H1 (cell line): Measurements from ENCODE around the gene XRCC6. TPM values are rescaled to one million over a fixed set of nuclear protein-coding genes. Genes with fewer than 3 reads are reported as not detected.

ENCODE experiments used
- CTCF ChIA-PET: fragments of 300-600 bp; sonication (Branson Sonifier 250); formaldehyde crosslinking; loops from one replicate; lab custom pipeline; 2021; ENCODE audit not compliant: partially characterized antibody; lab: Charles Lee
- POLR2A ChIA-PET: fragments of 300-600 bp; sonication (Branson Sonifier 250); formaldehyde crosslinking; loops from one replicate; lab custom pipeline; 2021; ENCODE audit warnings: inconsistent platforms; ENCODE audit not compliant: partially characterized antibody; lab: Charles Lee
- DNase-seq, 2 experiments: peaks; one replicate each; pipeline versions ENCODE4 v3.0.0 to v3.0.0-alpha.2; 2010 to 2022; ENCODE audit warnings: low spot score in 2 of 2, low read depth in 1 of 2, mixed read lengths in 1 of 2
- FAIRE-seq: peaks from 2 replicates; lab custom pipeline; 2011; peaks lifted over from hg19 to GRCh38; lab: Jason Lieb, UNC
- H2AFZ ChIP-seq: 2 replicates; pipeline ENCODE4 v1.8.1; 2012; ENCODE audit warnings: low read length, inconsistent platforms
- H2AK5ac ChIP-seq: 2 replicates; pipeline ENCODE4 v1.6.1; 2013; ENCODE audit warnings: low read depth, low read length
- H2BK120ac ChIP-seq: replicated peaks from 2 replicates; pipeline ENCODE3; 2013; ENCODE audit warnings: low read depth, low read length, inconsistent platforms
- H2BK12ac ChIP-seq: 2 replicates; pipeline ENCODE4 v1.6.1; 2013; ENCODE audit warnings: low read depth, low read length
- H2BK15ac ChIP-seq: 2 replicates; pipeline ENCODE4 v1.6.1; 2013; ENCODE audit warnings: low read length
- H2BK20ac ChIP-seq: 2 replicates; pipeline ENCODE4 v1.6.1; 2013; ENCODE audit warnings: low read length
- H2BK5ac ChIP-seq: 2 replicates; pipeline ENCODE4 v1.6.1; 2013; ENCODE audit warnings: low read depth, low read length
- H3K14ac ChIP-seq: 2 replicates; pipeline ENCODE4 v1.6.1; 2013; ENCODE audit warnings: inconsistent platforms; ENCODE audit not compliant: insufficient read length
- H3K18ac ChIP-seq: 2 replicates; pipeline ENCODE4 v1.6.1; 2013; ENCODE audit warnings: low read length; ENCODE audit errors: extremely low read depth
- H3K23ac ChIP-seq: 2 replicates; pipeline ENCODE4 v1.6.1; 2013; ENCODE audit warnings: inconsistent platforms; ENCODE audit not compliant: insufficient read length
- H3K23me2 ChIP-seq: 2 replicates; pipeline ENCODE4 v1.6.1; 2013; ENCODE audit warnings: low read depth, low read length
- H3K27ac ChIP-seq: 2 replicates; pipeline ENCODE4 v1.6.1; 2011; ENCODE audit warnings: low read depth, low read length, inconsistent platforms
- H3K27me3 ChIP-seq, 4 experiments: replicated peaks in 1 of 4; 1 replicate in 1 of 4; 2 replicates in 3 of 4; pipeline versions ENCODE4 v1.6.1 to v1.8.1; 2011 to 2013; ENCODE audit warnings: low read length in 3 of 4, mild to moderate bottlenecking in 3 of 4, inconsistent platforms in 2 of 4, mixed read lengths in 2 of 4, moderate library complexity in 1 of 4; ENCODE audit not compliant: control insufficient read depth in 3 of 4, insufficient read depth in 3 of 4; ENCODE audit errors: extremely low read depth in 1 of 4
- H3K36me3 ChIP-seq, 4 experiments: 2 replicates each; pipeline versions ENCODE4 v1.6.1 to v1.8.1; 2011 to 2013; ENCODE audit warnings: mild to moderate bottlenecking in 4 of 4, low read length in 3 of 4, moderate library complexity in 2 of 4, control low read depth in 1 of 4, inconsistent platforms in 1 of 4; ENCODE audit not compliant: insufficient read depth in 4 of 4, control insufficient read depth in 2 of 4
- H3K4ac ChIP-seq: replicated peaks from 2 replicates; pipeline ENCODE3; 2013; ENCODE audit warnings: low read length, low read depth, mixed read lengths, inconsistent platforms; ENCODE audit not compliant: insufficient read length
- H3K4me1 ChIP-seq, 4 experiments: replicated peaks in 1 of 4; 1 replicate in 1 of 4; 2 replicates in 3 of 4; pipeline versions ENCODE4 v1.6.1 to v1.8.1; 2011 to 2013; ENCODE audit warnings: low read length in 3 of 4, inconsistent platforms in 2 of 4, mixed read lengths in 1 of 4; ENCODE audit not compliant: insufficient read depth in 4 of 4, control insufficient read depth in 3 of 4
- H3K4me2 ChIP-seq, 2 experiments: 2 replicates each; pipeline versions ENCODE4 v1.6.1 to v1.8.1; 2011 to 2013; ENCODE audit warnings: low read depth in 2 of 2, low read length in 2 of 2, control low read depth in 1 of 2, inconsistent platforms in 1 of 2, mild to moderate bottlenecking in 1 of 2; ENCODE audit not compliant: insufficient read depth in 1 of 2
- H3K4me3 ChIP-seq, 4 experiments: fragments of 200-600, 300-600 bp in 1 of 4; sonication (generic), shearing (Covaris generic), sonication (Bioruptor Twin) in 1 of 4; 2 replicates each; pipeline versions ENCODE4 v1.5.1 to v1.8.1; 2011 to 2016; ENCODE audit warnings: low read length in 4 of 4, low read depth in 3 of 4, control low read depth in 2 of 4, inconsistent platforms in 2 of 4, mild to moderate bottlenecking in 2 of 4, mixed read lengths in 1 of 4, moderate library complexity in 1 of 4; ENCODE audit not compliant: insufficient read depth in 2 of 4; ENCODE audit errors: extremely low read depth in 1 of 4
- H3K56ac ChIP-seq: replicated peaks from 2 replicates; pipeline ENCODE3; 2013; ENCODE audit warnings: low read depth, mild to moderate bottlenecking, mixed read lengths, low read length, inconsistent platforms; ENCODE audit not compliant: insufficient read length
- H3K79me1 ChIP-seq: 2 replicates; pipeline ENCODE4 v1.6.1; 2013; ENCODE audit warnings: low read depth, low read length, control low read depth
- H3K79me2 ChIP-seq, 2 experiments: 2 replicates each; pipeline versions ENCODE4 v1.6.1 to v1.8.1; 2012 to 2013; ENCODE audit warnings: low read length in 2 of 2, mild to moderate bottlenecking in 2 of 2, inconsistent platforms in 1 of 2; ENCODE audit not compliant: insufficient read depth in 2 of 2, control insufficient read depth in 1 of 2
- H3K9ac ChIP-seq, 4 experiments: replicated peaks in 1 of 4; 1 replicate in 1 of 4; 2 replicates in 3 of 4; pipeline versions ENCODE4 v1.6.1 to v1.8.1; 2011 to 2013; ENCODE audit warnings: low read depth in 3 of 4, low read length in 3 of 4, control low read depth in 2 of 4, mild to moderate bottlenecking in 2 of 4, moderate library complexity in 2 of 4, inconsistent platforms in 1 of 4; ENCODE audit errors: extremely low read depth in 1 of 4
- H3K9me3 ChIP-seq, 2 experiments: 2 replicates each; pipeline versions ENCODE4 v1.6.1 to v1.8.1; 2012 to 2013; ENCODE audit warnings: mild to moderate bottlenecking in 2 of 2, moderate library complexity in 2 of 2, control low read depth in 1 of 2, inconsistent platforms in 1 of 2, low read depth in 1 of 2, low read length in 1 of 2, mixed read lengths in 1 of 2; ENCODE audit not compliant: insufficient read depth in 2 of 2
- H4K20me1 ChIP-seq, 2 experiments: replicated peaks in 1 of 2; 2 replicates each; pipeline versions ENCODE3 to v1.8.1; 2011 to 2013; ENCODE audit warnings: inconsistent platforms in 2 of 2, low read length in 2 of 2, mild to moderate bottlenecking in 1 of 2; ENCODE audit not compliant: insufficient read depth in 2 of 2, control insufficient read depth in 1 of 2
- H4K5ac ChIP-seq: 2 replicates; pipeline ENCODE4 v1.6.1; 2013; ENCODE audit warnings: low read length, low read depth, mixed read lengths, inconsistent platforms; ENCODE audit not compliant: insufficient read length
- H4K8ac ChIP-seq: 2 replicates; pipeline ENCODE4 v1.8.0; 2013; ENCODE audit warnings: mild to moderate bottlenecking, moderate library complexity, low read length, inconsistent platforms; ENCODE audit not compliant: insufficient read depth; ENCODE audit errors: extremely low read depth
- H4K91ac ChIP-seq: replicated peaks from 2 replicates; pipeline ENCODE3; 2013; ENCODE audit warnings: low read length, mixed read lengths, inconsistent platforms; ENCODE audit not compliant: insufficient read length
- BCL11A ChIP-seq, 2 experiments: IDR thresholded peaks; one replicate each; pipeline ENCODE4 v1.6.1; 2011; ENCODE audit warnings: low read depth in 2 of 2, low read length in 2 of 2, mild to moderate bottlenecking in 2 of 2
- BRCA1 ChIP-seq: IDR thresholded peaks from 2 replicates; pipeline ENCODE4 v1.6.1; 2012; ENCODE audit warnings: low read depth, low read length, improper control_type of control experiment
- CTCF ChIP-seq, 3 experiments: IDR thresholded peaks; 1 replicate in 2 of 3; 2 replicates in 1 of 3; pipeline versions ENCODE4 v1.5.1 to v1.6.1; 2011; ENCODE audit warnings: low read length in 3 of 3, mild to moderate bottlenecking in 3 of 3, inconsistent platforms in 2 of 3, low read depth in 1 of 3, moderate library complexity in 1 of 3; ENCODE audit not compliant: insufficient read depth in 1 of 3; ENCODE audit errors: control extremely low read depth in 1 of 3
- FOSL1 ChIP-seq: IDR thresholded peaks from 2 replicates; pipeline ENCODE4 v1.6.1; 2011; ENCODE audit warnings: mild to moderate bottlenecking, low read depth, low read length, moderate library complexity; ENCODE audit not compliant: insufficient read depth
- GABPA ChIP-seq: IDR thresholded peaks from 2 replicates; pipeline ENCODE4 v1.6.1; 2011; ENCODE audit warnings: mild to moderate bottlenecking, low read length, moderate library complexity, borderline replicate concordance; ENCODE audit not compliant: insufficient read depth
- KDM4A ChIP-seq: IDR thresholded peaks from one replicate; pipeline ENCODE4 v1.7.1; 2012; ENCODE audit warnings: low read depth, mild to moderate bottlenecking, moderate library complexity, low read length, inconsistent platforms; ENCODE audit not compliant: severe bottlenecking
- POLR2AphosphoS5 ChIP-seq: IDR thresholded peaks from 2 replicates; pipeline ENCODE4 v1.6.1; 2011; ENCODE audit warnings: low read depth, low read length
- SIRT6 ChIP-seq: IDR thresholded peaks from one replicate; pipeline ENCODE4 v1.7.1; 2012; ENCODE audit warnings: low read length, inconsistent platforms
- SP1 ChIP-seq: IDR thresholded peaks from 2 replicates; pipeline ENCODE4 v1.6.1; 2011; ENCODE audit warnings: low read depth, low read length
- SRF ChIP-seq: IDR thresholded peaks from 2 replicates; pipeline ENCODE4 v1.6.1; 2011; ENCODE audit warnings: mild to moderate bottlenecking, low read depth, low read length, moderate library complexity
- TEAD4 ChIP-seq: IDR thresholded peaks from 2 replicates; pipeline ENCODE4 v1.6.1; 2012; ENCODE audit warnings: low read depth, low read length, inconsistent platforms, mixed read lengths
- YY1 ChIP-seq: IDR thresholded peaks from 2 replicates; pipeline ENCODE4 v1.6.1; 2011; ENCODE audit warnings: low read depth, mild to moderate bottlenecking, low read length
- WGBS, 2 experiments: shearing (Covaris generic) in 1 of 2; methylation state at CpG; one replicate each; pipeline versions ENCODE4 v1.1.6 to v1.1.7; 2013 to 2015; ENCODE audit warnings: low lambda C conversion rate in 2 of 2, mixed read lengths in 2 of 2, inconsistent platforms in 1 of 2, low coverage in 1 of 2, missing lambda C conversion rate in 1 of 2; ENCODE audit not compliant: insufficient replicate concordance in 2 of 2, insufficient coverage in 1 of 2, insufficient read length in 1 of 2; ENCODE audit errors: extremely low coverage in 1 of 2, missing lambda C conversion rate in 1 of 2; 5-methylcytosine and 5-hydroxymethylcytosine counted together
- polyA plus RNA-seq, 7 experiments: library from polyadenylated mRNA; depleted of rRNA in 3 of 7; stranded (reverse) in 5 of 7; unstranded in 2 of 7; fragments of >200 nt in 5 of 7; fragments of 200-250 nt in 2 of 7; gene quantifications; 1 replicate in 5 of 7; 2 replicates in 1 of 7; 4 replicates in 1 of 7; pipeline versions ENCODE4 v1.2.1 to v1.2.3, GENCODE V29; 2011 to 2013; ENCODE audit warnings: missing spikeins in 2 of 7, mixed read lengths in 2 of 7
- total RNA-seq: library from RNA; stranded (reverse); fragmentation: NEBNext Ultra II Directional; extraction: Animal tissue kit (Norgen Biotek cat#: 25700); gene quantifications from 2 replicates; pipeline ENCODE4 v1.2.1, GENCODE V29; 2021

XRCC6 gene
- total and polyA plus RNA-seq, 2 of the 8 experiments (the other 6 are each of a cell fraction or from before 2014, with no cell fraction given) = 150 to 490 TPM

GRCh38 chr22:41683052-41683451 is 62.0 kb downstream of the XRCC6 start:
- CTCF ChIA-PET = interaction anchor here (0.6 to 2.2 kb wide), 2 partner anchors 14 to 218 kb away, joined by 5 to 8 read pairs; no protein-coding TSS in a partner anchor
- Histone ChIP-seq H3K79me1 (peaks cover 12% of the 10 kb centered on the region; the same call in 1 of the 2 replicates), H2BK120ac (no peak overlapping the region), H2AFZ (no peak overlapping the region), H2BK12ac (no peak overlapping the region), H3K4me1 (peaks cover 0 to 3% (median 2%) of the 10 kb centered on the region in 4 experiments; a peak in 5 of 7 replicates), H3K4ac (no peak overlapping the region), H3K27ac (peak overlapping the region; percentile 73; the same call in 1 of the 2 replicates), H3K23ac (no peak overlapping the region), H2AK5ac (no peak overlapping the region), H3K9ac (peak overlapping the region in 2 of 4 experiments; percentile 57 to 63; a peak in 2 of 7 replicates), H4K8ac (no peak overlapping the region; the same call in 1 of the 2 replicates), H4K20me1 (peaks cover 0 to 15% of the 10 kb centered on the region in 2 experiments), H3K4me3 (peak overlapping the region; percentile 65 to 88 (median 75); a peak in 5 of 8 replicates), H3K27me3 (no peaks in the 10 kb centered on the region), H3K79me2 (peaks cover 18 to 87% of the 10 kb centered on the region in 2 experiments), H3K9me3 (no peaks in the 10 kb centered on the region), H2BK15ac (no peak overlapping the region), H4K5ac (no peak overlapping the region), H3K4me2 (peak overlapping the region; percentile 62 to 67), H3K18ac (no peak overlapping the region), H3K14ac (no peak overlapping the region), H3K56ac (no peak overlapping the region), H3K36me3 (peaks cover 2 to 26% (median 16%) of the 10 kb centered on the region in 4 experiments; a peak in 7 of 8 replicates), H3K23me2 (peaks cover 6% of the 10 kb centered on the region), H2BK5ac (no peak overlapping the region), H2BK20ac (no peak overlapping the region), H4K91ac (no peak overlapping the region)
- no peak for TF ChIP-seq GABPA
- no peak for TF ChIP-seq SRF
- TF ChIP-seq POLR2AphosphoS5 = no peak
- TF ChIP-seq KDM4A = no peak
- no peak for TF ChIP-seq SIRT6
- TF ChIP-seq SP1 = no peak
- no peak for TF ChIP-seq CTCF (IDR thresholded peaks at IDR 0.05; ENCODE audit: control extremely low read depth in 1 of 3, insufficient read depth in 1 of 3, low read depth in 1 of 3, low read length in 3 of 3)
- no peak for TF ChIP-seq TEAD4
- no peak for TF ChIP-seq FOSL1
- TF ChIP-seq BCL11A (IDR thresholded peaks at IDR 0.05; ENCODE audit: low read depth in 2 of 2, low read length in 2 of 2) = no peak
- TF ChIP-seq BRCA1 = no peak
- no peak for TF ChIP-seq YY1
- POLR2A ChIA-PET = no interaction called here
- FAIRE-seq (no peak), DNase-seq (no peak)
- WGBS, 2 experiments = 92% methylated on average over 8 of the region's 9 CpGs; no CpG with 5 or more reads in 1 of the 2 experiments
